GM23338 (cell line): Measurements from ENCODE around the gene TEKT4. TPM values are rescaled to one million over a fixed set of nuclear protein-coding genes. Genes with fewer than 3 reads are reported as not detected.

ENCODE experiments used
- ATAC-seq: fragments of 200-7000 bp; cut with Tn5 transposase; 3 replicates; pipeline ENCODE4 v1.9.1; 2020
- DNase-seq: peaks from one replicate; pipeline ENCODE4 v3.0.0-alpha.2; 2015; ENCODE audit warnings: low spot score
- H2AFZ ChIP-seq: fragments of 200-600 bp; sonication (generic); 2 replicates; pipeline ENCODE4 v1.8.0; 2016; ENCODE audit warnings: antibody characterized with exemption, mild to moderate bottlenecking, moderate library complexity
- H3F3A ChIP-seq: fragments of 200-600 bp; sonication (generic); replicated peaks from 2 replicates; pipeline ENCODE4 v1.8.0; 2017; ENCODE audit warnings: antibody characterized with exemption, mixed run types, low read depth
- H3K27ac ChIP-seq: fragments of 200-600 bp; sonication (generic); 2 replicates; pipeline ENCODE4 v1.6.1; 2016; ENCODE audit warnings: low read depth
- H3K27me3 ChIP-seq: fragments of 200-600 bp; sonication (generic); 2 replicates; pipeline ENCODE4 v1.8.0; 2016; ENCODE audit warnings: mild to moderate bottlenecking, mixed run types, moderate library complexity; ENCODE audit not compliant: insufficient read depth
- H3K36me3 ChIP-seq: fragments of 200-600 bp; sonication (generic); 2 replicates; pipeline ENCODE4 v1.8.0; 2016; ENCODE audit warnings: mild to moderate bottlenecking; ENCODE audit not compliant: insufficient read depth
- H3K4me1 ChIP-seq: fragments of 200-600 bp; sonication (generic); 2 replicates; pipeline ENCODE4 v1.8.0; 2016; ENCODE audit warnings: mild to moderate bottlenecking, moderate library complexity; ENCODE audit not compliant: insufficient read depth
- H3K4me2 ChIP-seq: fragments of 200-600 bp; sonication (generic); 2 replicates; pipeline ENCODE4 v1.7.1; 2017; ENCODE audit warnings: mixed run types
- H3K4me3 ChIP-seq: fragments of 200-600 bp; sonication (generic); 2 replicates; pipeline ENCODE4 v1.6.1; 2016; ENCODE audit warnings: mixed run types
- H3K79me2 ChIP-seq: fragments of 200-600 bp; sonication (generic); replicated peaks from 2 replicates; pipeline ENCODE4 v1.8.0; 2017; ENCODE audit warnings: mild to moderate bottlenecking; ENCODE audit not compliant: insufficient read depth
- H3K9me2 ChIP-seq: fragments of 200-600 bp; sonication (generic); 2 replicates; pipeline ENCODE4 v1.8.0; 2017; ENCODE audit not compliant: insufficient read depth
- H4K20me1 ChIP-seq: fragments of 200-600 bp; sonication (generic); replicated peaks from 2 replicates; pipeline ENCODE4 v1.8.0; 2017; ENCODE audit warnings: mild to moderate bottlenecking; ENCODE audit not compliant: insufficient read depth
- H3K27ac Mint-ChIP-seq: 2 replicates; pipeline ENCODE4 v1.8.0; 2020; ENCODE audit warnings: inconsistent platforms, mild to moderate bottlenecking, moderate library complexity, mixed read lengths
- H3K27me3 Mint-ChIP-seq: 3 replicates; pipeline ENCODE4 v1.8.0; 2022; ENCODE audit warnings: low read depth, mild to moderate bottlenecking, moderate library complexity, mixed read lengths, inconsistent platforms; ENCODE audit not compliant: insufficient read depth, poor library complexity
- H3K36me3 Mint-ChIP-seq: 3 replicates; pipeline ENCODE4 v1.8.0; 2021; ENCODE audit warnings: low read depth, mild to moderate bottlenecking, inconsistent platforms, moderate library complexity, mixed read lengths
- H3K4me1 Mint-ChIP-seq: 3 replicates; pipeline ENCODE4 v1.8.0; 2020; ENCODE audit warnings: mild to moderate bottlenecking, inconsistent platforms, mixed read lengths
- H3K4me3 Mint-ChIP-seq: 3 replicates; pipeline ENCODE4 v1.8.0; 2021; ENCODE audit warnings: moderate library complexity, mild to moderate bottlenecking, inconsistent platforms, mixed read lengths
- H3K9me3 Mint-ChIP-seq: 3 replicates; pipeline ENCODE4 v1.8.0; 2020; ENCODE audit warnings: moderate library complexity, mild to moderate bottlenecking, inconsistent platforms, mixed read lengths
- CREB1 ChIP-seq: fragments of 250-450 bp; sonication (Bioruptor Pico); IDR thresholded peaks from 2 replicates; pipeline ENCODE4 v1.5.0; 2020; ENCODE audit warnings: low read depth, mild to moderate bottlenecking, moderate library complexity
- EZH2 ChIP-seq: fragments of 200-600 bp; sonication (generic); IDR thresholded peaks from one replicate; pipeline ENCODE4 v1.8.0; 2017; ENCODE audit warnings: antibody characterized with exemption, mild to moderate bottlenecking, low read depth; ENCODE audit not compliant: unreplicated experiment
- EZH2phosphoT487 ChIP-seq: fragments of 200-600 bp; sonication (generic); IDR thresholded peaks from one replicate; pipeline ENCODE4 v1.8.1; 2018; ENCODE audit warnings: antibody characterized with exemption; ENCODE audit not compliant: unreplicated experiment
- JUNB ChIP-seq: IDR thresholded peaks from one replicate; pipeline ENCODE4 v1.6.1; 2016; ENCODE audit warnings: antibody characterized with exemption; ENCODE audit not compliant: unreplicated experiment
- POLR2AphosphoS5 ChIP-seq: IDR thresholded peaks from 2 replicates; pipeline ENCODE4 v1.6.1; 2016; ENCODE audit warnings: antibody characterized with exemption, low read depth
- STAT1 ChIP-seq: IDR thresholded peaks from one replicate; pipeline ENCODE4 v1.6.1; 2016; ENCODE audit warnings: antibody characterized with exemption; ENCODE audit not compliant: unreplicated experiment
- ZNF114 ChIP-seq: fragments of 250-450 bp; sonication (Bioruptor Pico); IDR thresholded peaks from 2 replicates; pipeline ENCODE4 v1.5.0; 2020; ENCODE audit warnings: mild to moderate bottlenecking, moderate library complexity
- ZNF331 ChIP-seq: fragments of 250-450 bp; sonication (Bioruptor Pico); IDR thresholded peaks from 2 replicates; pipeline ENCODE4 v1.5.0; 2020; ENCODE audit warnings: low read depth, mild to moderate bottlenecking, moderate library complexity
- polyA plus RNA-seq: library from polyadenylated mRNA; unstranded; fragments of >200 nt; fragmentation: Nextera tagmentation; extraction: Ambion mirVana; gene quantifications from 2 replicates; pipeline ENCODE4 v1.2.1, GENCODE V29; 2016
- total RNA-seq: library from RNA; depleted of rRNA; stranded (reverse); fragments of >200 nt; shearing (Covaris generic); gene quantifications from 2 replicates; pipeline ENCODE4 v1.2.3, GENCODE V29; 2014
- TF ChIP-seq, protein P1 (sequence below): IDR thresholded peaks from 2 replicates; pipeline ENCODE4 v1.6.1; 2016; ENCODE audit warnings: antibody characterized with exemption
- TF ChIP-seq, protein P2 (sequence below): IDR thresholded peaks from one replicate; pipeline ENCODE4 v1.6.1; 2018; ENCODE audit warnings: antibody characterized with exemption; ENCODE audit not compliant: unreplicated experiment

Gene TEKT4
- total and polyA plus RNA-seq, 2 experiments from 2014 or later, result not detected

DNA sequence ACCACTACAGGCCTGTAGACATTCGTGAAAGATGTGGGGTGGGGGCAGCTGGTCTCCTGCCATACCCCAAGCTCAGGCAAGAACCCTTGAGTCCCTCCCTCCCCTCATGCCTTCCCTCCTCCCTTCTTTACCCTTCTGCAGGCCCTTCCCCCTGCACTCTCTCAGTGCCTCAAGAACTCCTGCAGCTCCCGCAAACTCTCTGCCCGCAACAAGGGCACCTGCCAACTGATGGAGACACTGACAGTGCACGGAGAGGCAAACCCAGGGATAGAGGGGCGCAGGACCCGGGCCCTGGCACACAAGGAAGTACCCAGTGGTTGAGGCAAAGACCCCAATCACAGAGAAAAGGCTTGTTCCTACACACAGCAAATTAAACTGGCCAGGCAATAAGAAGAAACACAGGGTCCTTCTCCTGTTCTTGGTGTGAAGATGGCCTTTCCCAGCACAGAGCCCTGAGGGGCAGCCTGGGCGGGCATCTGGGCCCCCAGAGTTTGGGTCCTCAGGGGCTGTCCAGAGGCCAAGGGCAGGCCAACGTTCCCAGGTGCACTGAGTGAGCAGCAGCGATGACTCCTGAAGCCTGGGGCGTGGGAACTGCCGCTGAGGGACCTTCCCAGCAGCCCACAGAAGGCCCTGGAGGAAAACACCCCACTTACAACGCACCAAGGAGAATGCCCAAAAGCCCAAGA, 1.6 kb downstream of the TEKT4 start:
- Histone ChIP-seq H3K4me2 (no peak overlapping the region), H3K4me3 (no peak overlapping the region), H3K27me3 (peaks cover 57% of the 10 kb centered on the region), H2AFZ (no peak overlapping the region), H3K36me3 (no peaks in the 10 kb centered on the region), H3K27ac (no peak overlapping the region), H3K4me1 (no peaks in the 10 kb centered on the region), H4K20me1 (no peaks in the 10 kb centered on the region), H3K9me2 (no peaks in the 10 kb centered on the region), H3K79me2 (no peaks in the 10 kb centered on the region), H3F3A (no peaks in the 10 kb centered on the region)
- Mint-ChIP-seq H3K4me1 (peaks cover 3% of the 10 kb centered on the region; the same call in 2 of the 3 replicates), H3K9me3 (peaks cover 2% of the 10 kb centered on the region; the same call in 1 of the 3 replicates), H3K27ac (no peak overlapping the region), H3K4me3 (no peak overlapping the region), H3K27me3 (peaks cover 44% of the 10 kb centered on the region), H3K36me3 (no peaks in the 10 kb centered on the region)
- no peak for ATAC-seq
- TF ChIP-seq STAT1, result no peak
- no peak for TF ChIP-seq JUNB
- TF ChIP-seq EZH2phosphoT487, result no peak
- no peak for TF ChIP-seq ZNF114
- no peak for TF ChIP-seq POLR2AphosphoS5
- TF ChIP-seq ZNF331 (CRISPR knock-in tag), result no peak
- TF ChIP-seq EZH2, result no peak
- TF ChIP-seq, protein P1, sequence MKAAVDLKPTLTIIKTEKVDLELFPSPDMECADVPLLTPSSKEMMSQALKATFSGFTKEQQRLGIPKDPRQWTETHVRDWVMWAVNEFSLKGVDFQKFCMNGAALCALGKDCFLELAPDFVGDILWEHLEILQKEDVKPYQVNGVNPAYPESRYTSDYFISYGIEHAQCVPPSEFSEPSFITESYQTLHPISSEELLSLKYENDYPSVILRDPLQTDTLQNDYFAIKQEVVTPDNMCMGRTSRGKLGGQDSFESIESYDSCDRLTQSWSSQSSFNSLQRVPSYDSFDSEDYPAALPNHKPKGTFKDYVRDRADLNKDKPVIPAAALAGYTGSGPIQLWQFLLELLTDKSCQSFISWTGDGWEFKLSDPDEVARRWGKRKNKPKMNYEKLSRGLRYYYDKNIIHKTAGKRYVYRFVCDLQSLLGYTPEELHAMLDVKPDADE, result no peak
- DNase-seq, result no peak

DNA sequence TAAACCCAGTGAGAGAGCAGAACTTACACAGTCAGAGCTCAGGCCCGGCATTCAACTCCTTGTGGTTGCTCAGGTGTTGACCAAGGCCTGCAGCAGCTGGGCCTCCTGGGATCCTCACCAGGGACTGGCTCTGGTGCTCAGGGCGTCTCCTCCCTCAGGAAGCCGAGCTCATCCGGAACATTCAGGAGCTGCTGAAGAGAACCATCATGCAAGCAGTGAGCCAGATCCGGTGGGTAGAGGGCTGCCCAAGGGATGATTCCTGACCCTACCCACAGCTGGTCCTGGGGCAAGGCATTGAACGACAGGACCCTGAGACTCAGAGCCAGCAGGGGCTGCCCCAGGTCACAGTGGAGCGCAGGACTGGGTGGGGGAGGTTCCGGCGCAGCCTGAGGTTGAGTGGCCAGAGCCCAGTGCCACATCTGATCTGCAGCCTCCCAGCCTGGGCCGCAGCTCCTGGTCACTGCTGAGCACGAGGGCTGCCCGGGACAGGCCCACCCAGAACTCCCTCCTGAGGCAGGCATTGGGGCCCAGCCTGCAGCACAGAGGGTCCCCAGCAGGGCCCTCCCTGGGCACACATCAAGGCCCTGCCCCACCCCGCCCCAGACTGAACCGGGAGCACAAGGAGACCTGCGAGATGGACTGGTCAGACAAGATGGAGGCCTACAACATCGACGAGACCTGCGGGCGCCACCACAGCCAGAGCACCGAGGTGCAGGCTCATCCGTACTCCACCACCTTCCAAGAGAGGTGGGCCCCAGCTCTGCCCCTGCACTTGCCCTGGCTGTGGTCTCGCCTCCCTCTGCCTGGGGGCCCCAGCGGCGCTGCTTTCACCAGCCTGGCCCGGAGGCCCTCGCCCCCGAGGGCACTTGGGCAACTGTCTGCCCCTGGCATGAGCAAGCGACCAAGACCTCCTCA, 2.4 kb downstream of the TEKT4 start:
- peak overlapping the region; percentile 59; the same call in 1 of the 3 replicates for H3K4me3 Mint-ChIP-seq
- H3K79me2 ChIP-seq, result no peaks in the 10 kb centered on the region
- no peaks in the 10 kb centered on the region for H4K20me1 ChIP-seq
- peaks cover 44% of the 10 kb centered on the region for H3K27me3 Mint-ChIP-seq
- peaks cover 2% of the 10 kb centered on the region; the same call in 1 of the 3 replicates for H3K9me3 Mint-ChIP-seq
- no peak overlapping the region for H3K27ac ChIP-seq
- peaks cover 3% of the 10 kb centered on the region; the same call in 2 of the 3 replicates for H3K4me1 Mint-ChIP-seq
- no peaks in the 10 kb centered on the region for H3K9me2 ChIP-seq
- no peak overlapping the region for H3K27ac Mint-ChIP-seq
- H3F3A ChIP-seq, result no peaks in the 10 kb centered on the region
- peak; percentile 27 for ATAC-seq
- no peaks in the 10 kb centered on the region for H3K36me3 Mint-ChIP-seq
- H3K27me3 ChIP-seq, result peaks cover 49% of the 10 kb centered on the region
- peak overlapping the region; percentile 76 for H3K4me2 ChIP-seq
- H3K36me3 ChIP-seq, result no peaks in the 10 kb centered on the region
- peak overlapping the region; percentile 54; the same call in 1 of the 2 replicates for H3K4me3 ChIP-seq
- DNase-seq, result peak; percentile 36
- no peaks in the 10 kb centered on the region for H3K4me1 ChIP-seq
- H2AFZ ChIP-seq, result peak overlapping the region; percentile 78; the same call in 1 of the 2 replicates
- TF ChIP-seq, protein P1, result no peak
- TF ChIP-seq STAT1, result no peak
- no peak for TF ChIP-seq CREB1 (CRISPR knock-in tag)
- TF ChIP-seq, protein P2, sequence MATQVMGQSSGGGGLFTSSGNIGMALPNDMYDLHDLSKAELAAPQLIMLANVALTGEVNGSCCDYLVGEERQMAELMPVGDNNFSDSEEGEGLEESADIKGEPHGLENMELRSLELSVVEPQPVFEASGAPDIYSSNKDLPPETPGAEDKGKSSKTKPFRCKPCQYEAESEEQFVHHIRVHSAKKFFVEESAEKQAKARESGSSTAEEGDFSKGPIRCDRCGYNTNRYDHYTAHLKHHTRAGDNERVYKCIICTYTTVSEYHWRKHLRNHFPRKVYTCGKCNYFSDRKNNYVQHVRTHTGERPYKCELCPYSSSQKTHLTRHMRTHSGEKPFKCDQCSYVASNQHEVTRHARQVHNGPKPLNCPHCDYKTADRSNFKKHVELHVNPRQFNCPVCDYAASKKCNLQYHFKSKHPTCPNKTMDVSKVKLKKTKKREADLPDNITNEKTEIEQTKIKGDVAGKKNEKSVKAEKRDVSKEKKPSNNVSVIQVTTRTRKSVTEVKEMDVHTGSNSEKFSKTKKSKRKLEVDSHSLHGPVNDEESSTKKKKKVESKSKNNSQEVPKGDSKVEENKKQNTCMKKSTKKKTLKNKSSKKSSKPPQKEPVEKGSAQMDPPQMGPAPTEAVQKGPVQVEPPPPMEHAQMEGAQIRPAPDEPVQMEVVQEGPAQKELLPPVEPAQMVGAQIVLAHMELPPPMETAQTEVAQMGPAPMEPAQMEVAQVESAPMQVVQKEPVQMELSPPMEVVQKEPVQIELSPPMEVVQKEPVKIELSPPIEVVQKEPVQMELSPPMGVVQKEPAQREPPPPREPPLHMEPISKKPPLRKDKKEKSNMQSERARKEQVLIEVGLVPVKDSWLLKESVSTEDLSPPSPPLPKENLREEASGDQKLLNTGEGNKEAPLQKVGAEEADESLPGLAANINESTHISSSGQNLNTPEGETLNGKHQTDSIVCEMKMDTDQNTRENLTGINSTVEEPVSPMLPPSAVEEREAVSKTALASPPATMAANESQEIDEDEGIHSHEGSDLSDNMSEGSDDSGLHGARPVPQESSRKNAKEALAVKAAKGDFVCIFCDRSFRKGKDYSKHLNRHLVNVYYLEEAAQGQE, result no peak
